Stomach (tissue), 9 donors: ENCODE results near the gene DUSP16. TPM values are rescaled to one million over a fixed set of nuclear protein-coding genes. Genes with fewer than 3 reads are reported as not detected.
A peak's percentile ranks its signal among the peaks of the same experiment; 100 is the strongest.
"Not testable (repeated sequence)": the region's sequence is repeated elsewhere in the genome, so short reads cannot be mapped to it uniquely, and the experiment has no call there.

Source experiments
- DNase-seq, 2 donors: peaks; one replicate each; pipeline versions ENCODE4 v3.0.0 to v3.0.0-alpha.2; 2013 to 2019
- H3K27ac ChIP-seq, 5 donors: fragments of 200-600 bp in 4 of 5; sonication (generic) in 4 of 5; one replicate each; pipeline ENCODE4 v1.5.1; 2013 to 2019; ENCODE audit warnings: mild to moderate bottlenecking in 1 of 5, moderate library complexity in 1 of 5
- H3K27me3 ChIP-seq, 3 donors: fragments of 200-600 bp; sonication (generic); one replicate each; pipeline ENCODE4 v1.5.1; 2017 to 2019; ENCODE audit warnings: mixed run types in 1 of 3
- H3K36me3 ChIP-seq, 4 donors: fragments of 200-600 bp; sonication (generic); 1 replicate in 3 of 4; 2 replicates in 1 of 4; pipeline ENCODE4 v1.5.1; 2016 to 2019
- H3K4me1 ChIP-seq, 4 donors: fragments of 200-600 bp; sonication (generic); one replicate each; pipeline ENCODE4 v1.5.1; 2016 to 2019
- H3K4me3 ChIP-seq, 4 donors: fragments of 200-600 bp; sonication (generic) in 3 of 4; one replicate each; pipeline ENCODE4 v1.5.1; 2016 to 2019; ENCODE audit warnings: mild to moderate bottlenecking in 1 of 4
- H3K9me3 ChIP-seq, 4 donors: fragments of 200-600 bp; sonication (generic); one replicate each; pipeline ENCODE4 v1.5.1; 2016 to 2019
- EP300 ChIP-seq: sonication (generic); formaldehyde crosslinking; IDR thresholded peaks from one replicate; pipeline ENCODE4 v1.6.1; 2017; ENCODE audit warnings: antibody characterized with exemption
- POLR2A ChIP-seq, 4 donors: fragments of 450-650 bp; IDR thresholded peaks; one replicate each; pipeline ENCODE4 v1.6.1; 2016; ENCODE audit warnings: antibody characterized with exemption in 4 of 4, control low read depth in 2 of 4, mild to moderate bottlenecking in 1 of 4, moderate library complexity in 1 of 4
- POLR2AphosphoS5 ChIP-seq, 3 donors: sonication (generic); formaldehyde crosslinking; IDR thresholded peaks; one replicate each; pipeline ENCODE4 v1.6.1; 2016; ENCODE audit warnings: antibody characterized with exemption in 3 of 3
- WGBS, 5 donors: extraction: QIAGEN DNeasy Blood & Tissue Kit in 3 of 5; methylation state at CpG; one replicate each; pipeline versions ENCODE4 v1.1.5 to v1.1.7; 2013 to 2018; 5-methylcytosine and 5-hydroxymethylcytosine counted together
- intact Hi-C: fragments of 100-400 bp; cut with DNase I; formaldehyde crosslinking; loops from one replicate; pipeline ENCODE4 v1.15.1; 2023; ENCODE audit warnings: low total_unique reads
- polyA plus RNA-seq, 3 donors: library from polyadenylated mRNA; stranded (reverse); fragments of 200-250 nt; gene quantifications; one replicate each; pipeline ENCODE4 v1.2.3, GENCODE V29; 2013
- total RNA-seq, 5 donors: library from RNA; depleted of rRNA; stranded (reverse); fragments of >200 nt; gene quantifications; one replicate each; pipeline versions ENCODE4 v1.1.0 to v1.2.3, GENCODE V29; 2014 to 2016
- TF ChIP-seq, protein P1 (sequence below), 7 experiments: fragments of 450-650 bp in 4 of 7; fragments of 200-600 bp in 3 of 7; sonication (generic) in 3 of 7; IDR thresholded peaks; one replicate each; pipeline ENCODE4 v1.5.1; 2016 to 2019; ENCODE audit warnings: antibody characterized with exemption in 7 of 7, control low read depth in 2 of 7, mild to moderate bottlenecking in 1 of 7
- donor health status: healthy with polysubstance abuse.
- donor health status: Bipolar disorder and iron deficiency.
- donor health status: healthy.

The DUSP16 gene
- total and polyA plus RNA-seq, 8 donors: 4.9 to 34.8 (median 22.6) TPM

DNA sequence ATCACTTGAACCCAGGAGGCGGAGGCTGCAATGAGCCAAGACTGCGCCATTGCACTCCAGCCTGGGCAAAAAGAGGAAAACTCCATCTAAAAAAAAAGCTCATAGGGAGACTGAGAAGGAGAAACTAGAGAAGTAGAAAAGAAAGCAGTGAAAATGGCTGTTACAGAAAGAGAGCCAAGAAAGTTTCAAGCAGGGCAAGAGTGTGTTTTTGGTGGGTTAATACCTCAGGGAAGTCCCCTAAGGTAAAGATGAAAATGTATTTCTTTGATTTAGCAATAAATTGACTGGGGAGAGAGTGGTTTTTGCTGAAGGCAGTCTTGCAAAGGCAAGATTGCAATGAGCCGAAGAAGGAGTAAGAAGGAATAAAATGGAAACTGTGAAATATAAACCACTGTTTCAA is 10.0 kb upstream of the DUSP16 start:
- WGBS, 5 donors: 90 to 93% (median 92%) methylated on average over 3 of the region's 3 CpGs
- no peak overlapping the region for H3K4me3 ChIP-seq
- H3K4me1 ChIP-seq: no peaks in the 10 kb centered on the region
- TF ChIP-seq POLR2A (IDR thresholded peaks at IDR 0.05) (no peak), EP300 (no peak), POLR2AphosphoS5 (IDR thresholded peaks at IDR 0.05) (no peak)
- TF ChIP-seq, protein P1, sequence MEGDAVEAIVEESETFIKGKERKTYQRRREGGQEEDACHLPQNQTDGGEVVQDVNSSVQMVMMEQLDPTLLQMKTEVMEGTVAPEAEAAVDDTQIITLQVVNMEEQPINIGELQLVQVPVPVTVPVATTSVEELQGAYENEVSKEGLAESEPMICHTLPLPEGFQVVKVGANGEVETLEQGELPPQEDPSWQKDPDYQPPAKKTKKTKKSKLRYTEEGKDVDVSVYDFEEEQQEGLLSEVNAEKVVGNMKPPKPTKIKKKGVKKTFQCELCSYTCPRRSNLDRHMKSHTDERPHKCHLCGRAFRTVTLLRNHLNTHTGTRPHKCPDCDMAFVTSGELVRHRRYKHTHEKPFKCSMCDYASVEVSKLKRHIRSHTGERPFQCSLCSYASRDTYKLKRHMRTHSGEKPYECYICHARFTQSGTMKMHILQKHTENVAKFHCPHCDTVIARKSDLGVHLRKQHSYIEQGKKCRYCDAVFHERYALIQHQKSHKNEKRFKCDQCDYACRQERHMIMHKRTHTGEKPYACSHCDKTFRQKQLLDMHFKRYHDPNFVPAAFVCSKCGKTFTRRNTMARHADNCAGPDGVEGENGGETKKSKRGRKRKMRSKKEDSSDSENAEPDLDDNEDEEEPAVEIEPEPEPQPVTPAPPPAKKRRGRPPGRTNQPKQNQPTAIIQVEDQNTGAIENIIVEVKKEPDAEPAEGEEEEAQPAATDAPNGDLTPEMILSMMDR (IDR thresholded peaks at IDR 0.05): no peak
- peak overlapping the region in 1 of 5 donors; percentile 15 for H3K27ac ChIP-seq
- H3K9me3 ChIP-seq: no peaks in the 10 kb centered on the region
- intact Hi-C loops: no loop called here
- H3K27me3 ChIP-seq: no peaks in the 10 kb centered on the region
- no peak for DNase-seq
- no peaks in the 10 kb centered on the region for H3K36me3 ChIP-seq

DNA sequence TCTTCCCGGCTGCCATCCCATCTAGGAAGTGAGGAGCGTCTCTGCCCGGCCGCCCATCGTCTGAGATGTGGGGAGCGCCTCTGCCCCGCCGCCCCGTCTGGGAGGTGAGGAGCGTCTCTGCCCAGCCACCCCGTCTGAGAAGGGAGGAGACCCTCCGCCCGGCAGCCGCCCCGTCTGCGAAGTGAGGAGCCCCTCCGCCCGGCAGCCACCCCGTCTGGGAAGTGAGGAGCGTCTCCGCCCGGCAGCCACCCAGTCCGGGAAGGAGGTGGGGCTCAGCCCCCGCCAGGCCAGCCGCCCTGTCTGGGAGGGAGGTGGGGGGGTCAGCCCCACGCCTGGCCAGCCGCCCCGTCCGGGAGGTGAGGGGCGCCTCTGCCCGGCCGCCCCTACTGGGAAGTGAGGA is 3.3 kb upstream of the DUSP16 start:
- 92 to 100% (median 98%) methylated on average over 3 to 21 of the region's 32 CpGs for WGBS, 5 donors
- intact Hi-C loops: loop anchor here (10.0 kb wide), 1 partner anchor 171 kb away; no protein-coding TSS in a partner anchor
- peaks cover 9 to 15% (median 11%) of the 10 kb centered on the region in 4 donors for H3K4me1 ChIP-seq
- H3K4me3 ChIP-seq, H3K27ac ChIP-seq, H3K9me3 ChIP-seq, H3K36me3 ChIP-seq, H3K27me3 ChIP-seq, DNase-seq: not testable (repeated sequence)

GRCh38 chr12:12564911-12565310 is 2.2 kb upstream of the DUSP16 start:
- TF ChIP-seq, protein P1 (IDR thresholded peaks at IDR 0.05): no peak
- no peak for TF ChIP-seq POLR2A (IDR thresholded peaks at IDR 0.05)
- TF ChIP-seq POLR2AphosphoS5 (IDR thresholded peaks at IDR 0.05): no peak
- no peak for TF ChIP-seq EP300
- Histone ChIP-seq H3K9me3 (no peaks in the 10 kb centered on the region), H3K27ac (no peak overlapping the region), H3K36me3 (no peaks in the 10 kb centered on the region), H3K4me1 (peaks cover 15 to 25% (median 18%) of the 10 kb centered on the region in 4 donors), H3K27me3 (no peaks in the 10 kb centered on the region), H3K4me3 (no peak overlapping the region)
- intact Hi-C loops: loop anchor here (10.0 kb wide), 1 partner anchor 170 kb away; no protein-coding TSS in a partner anchor
- WGBS, 5 donors: 54 to 84% (median 66%) methylated on average over 1 of the region's 1 CpG
- no peak for DNase-seq

DNA sequence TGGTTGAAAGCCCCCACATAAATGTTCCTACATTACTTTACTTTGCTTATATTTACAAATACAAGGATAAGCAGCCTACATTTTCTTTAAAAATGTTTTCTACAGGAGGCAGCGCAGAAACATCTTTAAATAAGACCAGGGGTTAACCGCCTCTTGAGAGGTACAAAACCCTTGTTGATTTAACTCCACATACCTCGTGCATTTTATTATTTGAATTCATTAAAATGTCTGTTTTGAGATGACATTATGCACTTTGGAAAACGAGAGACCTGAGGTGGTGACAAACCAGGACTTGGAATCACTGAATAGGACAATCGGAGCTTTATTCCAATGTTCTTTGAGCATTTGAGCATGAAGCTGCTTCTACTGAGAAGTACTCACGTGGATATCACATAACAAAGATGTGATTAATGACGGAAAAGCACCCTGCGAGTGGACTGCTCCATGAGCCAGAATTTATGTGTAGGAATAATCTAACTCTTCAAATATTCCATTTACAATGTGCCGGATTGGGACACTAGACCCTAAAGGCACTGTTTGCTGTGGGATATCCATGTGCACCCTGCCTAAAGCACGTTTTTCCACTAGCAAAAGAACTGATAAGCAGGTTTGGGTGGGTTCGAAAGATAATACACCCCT is 746 bp upstream of the DUSP16 start:
- Histone ChIP-seq H3K36me3 (no peaks in the 10 kb centered on the region), H3K9me3 (no peaks in the 10 kb centered on the region), H3K27ac (peak overlapping the region; percentile 70 to 100 (median 100)), H3K4me1 (peaks cover 15 to 37% (median 29%) of the 10 kb centered on the region in 4 donors), H3K4me3 (peak overlapping the region; percentile 57 to 94 (median 76)), H3K27me3 (no peaks in the 10 kb centered on the region)
- TF ChIP-seq, protein P1 (IDR thresholded peaks at IDR 0.05): no peak
- TF ChIP-seq POLR2AphosphoS5 (IDR thresholded peaks at IDR 0.05) (peak in 2 of 3 donors; percentile 9 to 58), EP300 (no peak), POLR2A (IDR thresholded peaks at IDR 0.05) (no peak)
- WGBS, 5 donors: 23 to 42% (median 27%) methylated on average over 11 of the region's 11 CpGs
- intact Hi-C loops: loop anchor here (10.0 kb wide), 1 partner anchor 169 kb away; no protein-coding TSS in a partner anchor
- peak in 1 of 2 donors; percentile 78 for DNase-seq

DNA sequence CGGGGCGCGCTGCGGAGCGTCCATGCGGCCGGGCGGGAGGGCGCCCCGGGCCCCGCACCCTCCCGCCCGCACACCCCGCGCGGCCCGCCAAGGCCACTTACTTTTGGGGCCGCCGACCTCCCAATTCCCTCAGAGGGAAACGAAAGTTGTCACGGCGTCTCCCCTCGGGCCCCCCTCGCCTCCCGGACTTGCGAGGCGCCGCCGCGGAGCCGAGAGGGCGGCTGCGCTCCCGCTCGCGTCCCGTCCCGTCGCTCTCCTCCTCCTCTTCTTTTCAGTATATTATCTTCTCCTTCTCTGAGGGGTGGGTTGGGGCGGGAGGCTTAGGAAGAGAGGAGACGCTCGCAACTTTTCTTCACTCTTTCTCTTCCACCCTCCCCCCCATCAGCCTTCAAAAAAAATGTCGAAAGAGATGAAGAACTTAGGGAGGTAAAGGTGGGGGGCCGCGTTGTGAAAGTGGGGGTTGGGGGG is 613 bp downstream of the DUSP16 start:
- Histone ChIP-seq H3K36me3 (no peaks in the 10 kb centered on the region), H3K27me3 (no peaks in the 10 kb centered on the region), H3K4me1 (peaks cover 15 to 40% (median 31%) of the 10 kb centered on the region in 4 donors), H3K27ac (peak overlapping the region; percentile 99 to 100 (median 100)), H3K4me3 (peak overlapping the region; percentile 57 to 94 (median 76)), H3K9me3 (no peaks in the 10 kb centered on the region)
- peak in 1 of 2 donors; percentile 71 for DNase-seq
- WGBS, 5 donors: 0% methylated on average over 23 to 45 of the region's 45 CpGs
- TF ChIP-seq POLR2A (IDR thresholded peaks at IDR 0.05) (no peak), EP300 (no peak), POLR2AphosphoS5 (IDR thresholded peaks at IDR 0.05) (no peak)
- TF ChIP-seq, protein P1 (IDR thresholded peaks at IDR 0.05): no peak
- intact Hi-C loops: loop anchor here (10.0 kb wide), 1 partner anchor 167 kb away; no protein-coding TSS in a partner anchor
